Body of pancreas (tissue), 4 donors: ENCODE measurements around the gene PER2.

Experiments used
- POLR2A ChIP-seq, 3 donors: fragments of 450-650 bp; IDR thresholded peaks; one replicate each; pipeline ENCODE4 v1.6.1; 2016; ENCODE audit warnings: antibody characterized with exemption in 3 of 3, mild to moderate bottlenecking in 2 of 3
- TF ChIP-seq, protein P1 (sequence below), 7 experiments: fragments of 450-650 bp in 4 of 7; fragments of 200-600 bp in 3 of 7; sonication (generic) in 3 of 7; IDR thresholded peaks; one replicate each; pipeline ENCODE4 v1.5.1; 2016 to 2019; ENCODE audit warnings: antibody characterized with exemption in 7 of 7

DNA sequence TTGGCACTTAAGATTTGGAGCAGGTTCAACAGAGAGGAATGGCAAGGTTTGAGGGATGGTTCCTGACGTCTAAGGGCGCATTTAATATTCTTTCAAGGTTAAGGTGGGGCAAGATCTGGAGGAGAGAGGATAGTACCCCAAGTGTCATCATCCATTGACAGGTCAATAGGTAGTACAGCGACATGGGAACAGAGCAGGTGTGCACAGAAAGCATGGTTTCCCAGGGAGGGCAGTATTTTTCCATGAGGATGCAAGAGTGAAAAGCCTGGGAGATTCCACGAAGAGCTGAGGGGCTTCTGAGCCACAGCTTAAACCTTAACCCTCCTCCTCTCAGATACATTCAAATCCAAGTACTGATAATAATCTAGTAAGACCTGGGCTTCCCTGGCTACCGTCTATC is 57.7 kb downstream of the PER2 start:
- TF ChIP-seq, protein P1, sequence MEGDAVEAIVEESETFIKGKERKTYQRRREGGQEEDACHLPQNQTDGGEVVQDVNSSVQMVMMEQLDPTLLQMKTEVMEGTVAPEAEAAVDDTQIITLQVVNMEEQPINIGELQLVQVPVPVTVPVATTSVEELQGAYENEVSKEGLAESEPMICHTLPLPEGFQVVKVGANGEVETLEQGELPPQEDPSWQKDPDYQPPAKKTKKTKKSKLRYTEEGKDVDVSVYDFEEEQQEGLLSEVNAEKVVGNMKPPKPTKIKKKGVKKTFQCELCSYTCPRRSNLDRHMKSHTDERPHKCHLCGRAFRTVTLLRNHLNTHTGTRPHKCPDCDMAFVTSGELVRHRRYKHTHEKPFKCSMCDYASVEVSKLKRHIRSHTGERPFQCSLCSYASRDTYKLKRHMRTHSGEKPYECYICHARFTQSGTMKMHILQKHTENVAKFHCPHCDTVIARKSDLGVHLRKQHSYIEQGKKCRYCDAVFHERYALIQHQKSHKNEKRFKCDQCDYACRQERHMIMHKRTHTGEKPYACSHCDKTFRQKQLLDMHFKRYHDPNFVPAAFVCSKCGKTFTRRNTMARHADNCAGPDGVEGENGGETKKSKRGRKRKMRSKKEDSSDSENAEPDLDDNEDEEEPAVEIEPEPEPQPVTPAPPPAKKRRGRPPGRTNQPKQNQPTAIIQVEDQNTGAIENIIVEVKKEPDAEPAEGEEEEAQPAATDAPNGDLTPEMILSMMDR (IDR thresholded peaks at IDR 0.05) = no peak
- TF ChIP-seq POLR2A (IDR thresholded peaks at IDR 0.05) = no peak
